ENCODE data around the gene FAM181B.

DNA sequence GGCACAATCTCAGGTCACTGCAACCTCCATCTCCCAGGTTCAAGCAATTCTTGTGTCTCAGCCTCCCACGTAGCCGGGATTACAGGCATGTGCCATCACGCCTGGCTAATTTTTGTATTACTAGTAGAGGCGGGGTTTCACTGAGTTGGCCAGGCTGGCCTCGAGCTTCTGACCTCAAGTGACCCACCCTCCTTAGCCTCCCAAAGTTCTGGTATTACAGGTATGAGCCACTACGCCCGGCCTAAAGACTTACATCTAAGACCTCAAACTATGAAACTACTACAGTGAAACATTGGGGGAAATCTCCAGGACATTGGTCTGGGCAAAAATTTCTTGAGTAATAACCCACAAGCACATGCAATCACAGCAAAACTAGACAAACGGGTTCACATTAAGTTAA, 13.8 kb upstream of the FAM181B start:
- TF ChIP-seq CTCF (IDR thresholded peaks at IDR 0.05), result no peak
- TF ChIP-seq POLR2A (IDR thresholded peaks at IDR 0.05), result no peak
